Activated CD4-positive, alpha-beta T cell treated with anti-CD3 and anti-CD28 coated beads, Interleukin-2, amount 50 U/mL, for 1 hour (primary cell): ENCODE results near the gene PAPPA.

ENCODE experiments used
- DNase-seq: peaks from one replicate; pipeline ENCODE4 v3.0.0-alpha.2; 2020

Gene PAPPA

DNA sequence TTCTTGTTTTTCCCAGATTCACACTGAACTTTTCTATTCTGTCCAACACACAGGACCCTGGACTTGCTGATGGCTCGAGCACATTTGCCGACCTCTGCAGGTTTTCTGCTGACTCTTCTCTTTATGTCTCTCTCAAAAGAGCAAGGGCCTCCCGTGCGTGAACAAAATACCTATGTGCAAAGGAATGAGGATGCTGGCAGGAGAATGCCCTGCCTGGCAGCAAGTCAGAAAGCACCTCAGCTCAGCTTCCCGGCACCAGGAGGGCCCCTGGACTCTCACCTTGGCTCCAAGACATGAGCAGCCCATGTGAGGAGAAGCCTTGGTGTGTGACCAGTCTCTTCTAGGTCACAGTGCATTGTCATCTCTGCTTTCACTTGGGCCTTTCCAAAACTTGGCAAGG, 36.1 kb downstream of the PAPPA start:
- no peak for DNase-seq

DNA sequence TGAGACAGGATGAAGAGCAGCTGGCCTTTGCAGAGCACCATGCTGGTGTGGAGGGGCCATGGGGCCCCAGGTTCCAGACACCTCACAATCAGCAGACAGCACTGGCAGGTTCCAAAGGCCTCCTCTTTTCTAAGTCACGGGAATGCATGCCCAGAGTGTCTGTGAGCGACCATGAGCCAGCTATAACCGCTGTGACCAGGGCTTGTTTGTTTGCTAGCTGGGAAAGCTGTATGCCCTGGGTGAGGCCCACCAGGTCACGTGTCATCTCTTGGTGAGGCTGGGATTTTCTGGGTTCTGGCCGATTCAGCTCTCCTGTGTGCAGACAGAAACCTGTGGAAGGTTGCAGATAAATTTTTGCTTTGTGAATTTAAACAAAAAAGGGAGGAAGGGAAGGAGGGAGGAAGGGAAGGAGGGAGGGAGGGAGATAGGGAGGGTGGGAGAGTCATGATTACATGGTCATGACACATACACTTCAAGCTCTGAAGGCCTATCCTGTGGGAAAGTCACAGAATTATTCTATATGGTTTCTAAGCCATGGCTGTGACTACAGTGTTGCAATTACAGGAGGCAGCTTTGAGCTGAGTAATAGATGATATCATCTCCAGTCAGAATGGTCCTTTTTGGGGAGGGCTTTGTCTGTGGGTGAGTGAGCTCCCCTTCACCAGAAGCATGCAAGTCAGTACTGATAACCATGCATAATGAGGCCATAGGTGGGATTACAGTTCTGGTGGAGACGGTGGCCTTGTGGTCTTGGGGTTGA, 37.2 kb downstream of the PAPPA start:
- DNase-seq = no peak

DNA sequence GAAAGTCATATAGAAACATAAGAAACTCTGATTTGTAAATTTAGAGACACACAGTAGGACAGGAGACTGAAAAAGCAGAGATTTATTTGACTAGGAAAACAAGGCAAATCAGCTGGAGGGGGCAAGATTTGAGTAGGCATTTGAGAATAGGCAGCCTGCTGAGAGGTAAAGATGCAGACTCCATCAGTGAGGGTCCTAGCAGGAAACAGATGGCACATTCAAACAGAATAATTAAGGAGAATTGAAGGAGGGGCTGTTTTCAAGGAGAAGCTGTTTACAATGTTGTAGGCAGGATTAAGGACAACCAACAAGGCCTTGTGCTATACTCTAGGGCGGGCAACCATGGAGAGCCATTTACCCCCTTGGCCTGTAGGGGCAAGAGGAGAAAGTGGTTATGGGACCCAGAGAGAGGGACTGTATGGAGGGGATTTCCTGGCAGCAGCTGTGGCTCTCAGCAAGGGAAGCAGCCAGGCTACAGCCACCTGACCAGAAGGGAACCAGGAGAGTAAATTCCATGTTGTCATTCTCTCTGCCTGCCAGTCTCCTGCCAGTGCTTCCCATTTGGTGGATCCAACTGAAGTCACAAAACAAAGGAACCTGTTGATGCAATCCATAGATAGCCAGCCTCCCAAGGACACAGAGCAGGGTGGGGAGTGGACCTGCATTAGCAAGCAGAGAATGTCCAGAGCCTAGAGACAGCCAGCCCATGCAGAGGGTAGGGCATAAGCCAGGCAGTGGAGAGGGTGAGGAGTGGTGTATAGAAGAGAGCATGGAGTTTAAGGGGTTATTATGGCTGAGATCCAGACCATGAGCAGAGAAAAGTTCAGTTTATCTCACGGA, 38.2 kb downstream of the PAPPA start:
- no peak for DNase-seq

DNA sequence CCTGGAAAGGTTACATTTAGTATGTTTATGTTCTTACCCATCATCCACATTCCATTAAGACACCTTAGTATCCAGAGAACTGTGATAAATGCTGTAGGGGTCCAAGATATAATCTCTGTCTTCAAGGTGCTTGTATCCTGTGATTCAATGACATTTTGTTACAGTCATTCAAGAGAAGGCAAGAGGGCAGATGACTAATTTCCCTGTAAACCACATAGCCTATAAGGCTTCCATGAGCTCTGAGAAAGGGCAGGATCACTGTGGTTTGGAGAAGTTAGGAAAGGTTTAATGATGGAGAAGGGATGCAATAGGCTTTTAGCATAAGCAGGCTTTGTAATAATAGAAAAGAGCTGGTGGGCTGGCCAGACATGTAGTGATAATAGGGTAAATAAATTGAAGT, 40.0 kb downstream of the PAPPA start:
- DNase-seq = no peak

DNA sequence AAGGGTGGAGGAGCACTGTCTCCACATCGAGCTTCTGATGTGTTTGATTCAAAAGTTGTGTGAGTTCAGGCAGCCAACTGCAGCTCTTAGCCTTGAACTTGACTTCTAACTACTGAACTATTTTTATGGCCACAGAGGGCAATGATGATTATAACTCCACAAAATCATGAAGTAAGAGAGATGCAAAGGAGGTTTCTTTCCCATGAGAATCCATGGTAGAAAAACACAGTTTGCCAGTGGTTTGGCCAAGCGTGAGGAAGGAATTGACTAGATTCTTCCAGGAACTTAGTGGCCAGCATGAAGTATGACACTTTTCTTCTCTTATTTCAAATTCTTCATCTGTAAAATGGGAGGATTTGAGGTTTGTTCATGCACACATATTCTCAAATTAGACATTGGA, 43.2 kb downstream of the PAPPA start:
- DNase-seq = no peak

DNA sequence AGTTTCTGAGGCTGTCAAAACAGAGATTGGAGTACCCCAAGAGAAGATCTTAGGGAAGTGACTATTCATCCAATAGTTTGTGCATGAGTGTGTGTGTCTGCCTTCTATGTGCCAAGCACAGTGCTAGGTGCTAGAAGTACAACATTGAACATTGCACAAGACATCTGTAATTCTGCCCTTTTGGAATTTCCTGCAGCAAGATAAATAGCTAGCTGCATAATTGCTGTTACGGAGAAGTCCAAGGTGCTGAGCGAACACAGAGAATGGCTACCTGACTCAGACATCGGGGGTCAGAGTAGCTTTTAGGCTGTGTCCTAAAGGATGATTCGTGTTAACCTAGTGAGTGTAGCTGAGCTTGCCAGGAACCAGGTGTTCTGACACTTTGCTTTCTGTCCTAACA, 44.8 kb downstream of the PAPPA start:
- no peak for DNase-seq

DNA sequence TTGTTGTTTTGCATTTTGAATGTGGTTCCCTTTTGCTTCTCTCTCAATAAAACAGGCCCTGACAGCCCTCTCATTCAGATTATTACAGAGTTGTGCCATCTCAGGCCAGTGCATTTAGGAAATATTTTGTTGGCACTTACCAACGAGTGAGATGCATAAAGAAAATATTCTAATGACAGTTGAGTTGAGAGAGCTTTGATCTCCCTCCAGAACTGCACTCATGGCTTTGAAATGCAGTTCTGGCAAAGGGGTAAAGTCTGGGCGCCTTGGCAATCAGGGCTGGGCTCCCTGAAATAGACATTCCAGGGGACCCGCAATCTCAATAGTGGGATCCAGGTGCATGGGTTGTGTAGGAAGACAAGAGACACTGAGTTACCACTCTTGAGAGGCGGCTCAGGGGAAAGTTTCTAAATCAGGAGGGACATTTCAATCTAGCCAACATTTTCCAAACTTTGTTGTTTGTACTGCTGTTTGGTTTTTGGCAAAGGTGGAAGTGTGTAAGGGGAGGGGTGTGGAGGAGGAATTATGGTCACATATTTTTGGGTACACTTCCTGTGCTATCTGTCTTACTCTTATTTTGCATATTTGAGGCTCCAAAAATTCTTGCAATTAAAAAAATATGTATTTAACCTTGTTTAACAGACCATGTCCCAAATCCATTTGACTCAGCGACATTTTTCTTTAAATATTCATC, 48.8 kb downstream of the PAPPA start:
- DNase-seq = no peak

DNA sequence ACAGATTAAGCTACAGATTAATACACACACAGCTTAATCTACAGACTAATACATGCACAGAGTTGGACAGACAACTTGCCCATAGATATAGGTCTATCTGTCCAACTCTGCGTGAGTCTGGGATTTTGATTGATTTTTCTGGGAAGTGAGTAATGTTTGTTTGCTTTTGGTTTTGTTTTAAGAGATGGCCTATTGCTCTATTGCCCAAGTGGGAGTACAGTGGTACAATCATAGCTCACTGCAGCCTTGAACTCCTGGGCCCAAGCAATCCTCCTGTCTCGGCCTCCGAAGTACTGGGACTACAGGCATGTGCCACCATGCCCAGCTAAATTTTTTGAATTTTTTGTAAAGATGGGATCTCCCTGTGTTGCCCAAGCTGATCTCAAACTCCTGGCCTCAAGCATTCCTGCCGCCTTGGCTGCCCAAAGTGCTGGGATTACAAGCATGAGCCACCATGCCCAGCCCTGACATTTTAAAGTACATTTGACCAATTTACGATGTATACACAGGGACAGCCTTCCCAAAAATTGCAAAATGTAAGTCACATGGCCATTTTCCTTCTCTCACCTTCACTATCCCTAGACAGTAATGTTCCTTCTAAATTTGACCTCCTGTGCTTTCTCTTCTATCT, 50.8 kb downstream of the PAPPA start:
- DNase-seq = no peak

DNA sequence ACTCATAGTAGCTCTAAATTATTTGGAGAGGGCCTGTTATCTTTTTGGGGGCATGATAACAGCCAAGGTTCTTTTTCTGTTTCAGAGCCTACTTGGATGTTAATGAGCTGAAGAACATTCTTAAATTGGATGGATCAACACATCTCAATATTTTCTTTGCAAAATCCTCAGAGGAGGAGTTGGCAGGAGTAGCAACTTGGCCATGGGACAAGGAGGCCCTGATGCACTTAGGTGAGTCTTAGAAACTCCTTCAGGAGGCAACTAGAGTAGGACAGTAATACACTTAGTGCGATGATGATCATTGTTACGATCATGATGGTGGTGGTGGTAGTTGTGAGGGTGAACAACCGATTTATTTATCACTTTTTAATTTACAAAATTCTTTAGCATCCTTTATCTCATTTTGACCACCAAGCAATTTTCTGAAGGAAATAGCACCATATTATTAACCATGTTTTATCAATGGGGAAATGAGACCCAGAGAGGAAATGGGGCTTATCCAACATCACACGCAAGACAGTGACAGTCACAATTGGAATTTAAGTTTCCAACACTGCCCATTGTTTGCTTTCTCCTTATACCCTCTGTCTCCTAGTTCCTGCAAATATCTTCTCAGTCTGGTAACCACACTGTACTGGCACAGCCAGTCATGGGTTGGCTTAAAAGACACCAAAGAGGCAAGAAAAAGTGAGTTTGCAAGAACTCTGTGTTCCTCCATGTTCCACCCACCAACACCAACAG, 54.0 kb downstream of the PAPPA start:
- DNase-seq = no peak

DNA sequence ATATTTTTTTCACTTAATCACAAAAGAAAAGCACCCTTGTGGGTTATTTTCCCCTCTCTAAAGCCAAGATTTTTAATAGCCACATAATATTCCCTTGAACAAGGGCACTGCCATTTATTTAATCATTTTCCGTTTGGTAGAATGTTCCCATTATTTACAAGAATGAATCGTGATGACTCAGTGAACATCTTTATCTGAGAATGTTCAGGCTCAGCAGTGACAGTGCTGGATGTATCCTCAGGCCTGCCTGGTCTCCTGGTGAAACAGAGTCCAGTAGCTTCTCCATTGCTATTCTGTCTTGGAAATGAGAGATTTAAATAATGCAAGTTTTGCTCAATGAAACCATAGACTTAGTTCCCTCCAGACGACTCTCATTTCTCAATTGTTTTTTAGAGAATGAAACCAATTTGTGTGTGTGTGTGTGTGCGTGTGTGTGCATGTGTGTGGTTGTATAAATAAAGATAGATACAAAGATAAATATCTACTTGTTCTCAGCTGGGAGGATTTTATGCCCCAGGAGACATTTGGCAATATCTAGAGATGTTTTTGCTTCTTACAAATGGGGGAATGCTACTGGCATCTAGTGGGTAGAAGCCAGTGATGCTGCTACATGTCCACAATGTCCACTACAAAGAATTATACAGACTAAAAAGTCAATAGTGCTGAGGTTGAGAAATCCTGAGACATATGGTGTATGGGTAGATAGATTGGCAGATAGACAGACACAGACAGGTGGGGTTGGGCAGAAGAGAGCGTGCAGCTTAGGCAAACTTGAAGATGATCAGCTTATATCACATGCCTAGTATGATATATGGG, 55.0 kb downstream of the PAPPA start:
- no peak for DNase-seq

DNA sequence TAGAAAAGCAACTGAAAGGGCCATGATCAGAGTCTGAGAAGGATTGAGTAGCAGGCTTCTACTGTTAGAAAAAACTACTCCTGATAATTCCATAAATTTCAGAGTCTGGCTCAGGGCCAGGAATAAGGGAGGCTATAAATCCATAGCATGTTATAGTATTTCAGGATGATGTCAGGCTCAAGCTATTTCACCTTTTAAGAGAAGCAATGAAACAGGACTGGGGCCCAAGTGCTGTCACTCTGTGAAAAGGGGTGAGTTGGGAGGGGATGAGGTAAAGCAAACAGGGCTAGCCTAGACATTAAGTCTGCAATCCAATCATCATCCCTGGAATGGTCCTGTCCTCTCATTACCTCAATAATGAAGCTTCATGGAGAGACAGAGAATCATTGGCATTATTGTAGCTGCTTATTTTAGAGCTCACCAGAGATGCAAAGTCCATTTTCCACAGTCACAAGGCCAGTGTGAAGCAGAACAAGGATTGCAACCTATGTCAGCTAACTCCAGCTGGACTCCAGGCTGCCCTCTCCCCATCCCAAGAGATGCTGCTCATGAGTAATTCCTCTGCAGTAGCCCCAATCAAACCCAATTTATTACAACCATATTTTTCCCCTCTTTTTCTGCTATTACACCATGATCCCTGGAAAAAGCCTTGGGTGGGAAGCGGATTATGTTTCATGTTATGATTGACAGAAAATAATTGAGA, 56.0 kb downstream of the PAPPA start:
- no peak for DNase-seq

DNA sequence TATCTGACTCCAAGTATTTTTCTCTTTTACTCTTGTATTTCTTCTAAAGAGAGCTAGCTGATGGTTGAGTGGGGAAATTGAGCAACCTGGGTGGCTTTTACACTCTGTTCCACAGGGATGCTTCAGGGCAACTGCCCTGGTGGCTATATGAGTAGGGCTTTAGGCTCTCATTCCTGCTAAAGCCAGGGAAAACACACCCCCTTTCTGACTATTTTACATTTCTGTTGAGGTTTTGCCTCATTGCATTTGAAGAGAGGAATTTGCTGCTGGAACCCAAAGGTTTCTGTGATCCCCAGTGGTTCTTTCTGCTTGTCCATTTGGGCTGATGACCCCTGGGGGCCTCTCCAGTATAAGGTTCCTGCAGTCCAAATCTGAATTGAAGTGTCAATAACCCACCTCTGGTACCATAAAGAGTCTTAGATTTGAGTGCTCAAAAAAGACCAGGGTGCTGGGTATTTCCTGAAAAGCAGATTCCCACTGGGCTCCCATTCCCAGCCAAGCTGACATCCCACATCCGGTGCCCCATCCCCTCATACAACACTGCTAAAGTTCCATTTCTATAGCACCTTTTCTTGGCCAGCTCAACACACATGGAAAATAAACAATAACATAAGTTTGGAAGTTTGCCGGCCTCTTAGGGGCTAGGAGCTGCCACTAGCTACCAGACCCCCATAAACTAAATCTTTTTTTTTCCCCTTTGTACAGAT, 59.5 kb downstream of the PAPPA start:
- DNase-seq = no peak

DNA sequence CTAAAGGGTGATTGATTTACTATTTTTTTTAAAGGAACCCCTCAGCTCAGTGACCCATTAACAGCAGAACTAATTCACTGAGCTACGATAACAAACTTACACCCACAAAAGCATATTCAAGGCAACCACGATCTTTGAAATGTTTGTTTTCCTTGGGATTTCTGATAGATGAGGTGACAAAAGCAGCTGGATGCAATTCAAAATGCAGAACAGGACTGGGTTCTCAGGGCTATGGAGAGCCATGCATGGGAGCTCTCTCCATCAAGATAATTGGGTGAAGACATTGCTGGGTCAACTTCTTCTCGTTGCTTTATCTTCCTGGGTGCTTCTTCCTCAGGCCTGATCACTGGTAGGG, 60.1 kb downstream of the PAPPA start:
- DNase-seq = no peak

DNA sequence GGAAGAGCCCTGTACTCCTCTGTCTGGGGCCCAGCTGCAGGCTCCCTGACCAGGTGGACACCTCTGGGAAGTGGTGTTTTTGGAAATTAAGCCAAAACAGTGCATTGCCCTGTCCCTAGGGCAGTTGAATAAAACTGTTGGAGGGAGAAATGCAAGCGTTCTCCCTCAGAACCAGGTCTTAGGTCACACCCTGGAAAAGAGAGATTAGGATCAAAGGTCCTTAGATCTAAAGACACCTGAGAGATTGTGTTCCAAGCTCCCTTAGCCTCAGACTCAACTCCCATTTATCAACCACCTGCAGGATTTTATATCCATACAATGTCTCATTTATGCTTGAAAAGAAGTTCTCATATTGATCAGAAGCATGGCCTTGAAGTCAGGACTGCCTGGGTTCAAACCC, 64.8 kb downstream of the PAPPA start:
- no peak for DNase-seq

DNA sequence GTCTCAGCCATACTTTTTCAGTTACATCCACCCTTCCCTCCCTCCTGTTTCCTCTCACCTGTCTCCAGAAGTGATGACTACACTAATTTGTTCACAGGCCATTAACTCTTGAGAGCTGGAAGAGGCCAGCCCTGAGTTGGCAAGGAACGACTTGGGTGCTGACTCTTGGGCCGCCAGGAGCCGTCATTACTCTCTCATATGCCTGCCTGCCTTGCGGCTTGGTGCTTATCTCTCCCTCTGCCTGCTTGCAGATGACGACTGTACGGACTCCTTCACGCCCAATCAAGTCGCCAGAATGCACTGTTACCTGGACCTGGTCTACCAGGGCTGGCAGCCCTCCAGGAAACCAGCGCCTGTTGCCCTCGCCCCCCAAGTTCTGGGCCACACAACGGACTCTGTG, 66.1 kb downstream of the PAPPA start:
- no peak for DNase-seq

DNA sequence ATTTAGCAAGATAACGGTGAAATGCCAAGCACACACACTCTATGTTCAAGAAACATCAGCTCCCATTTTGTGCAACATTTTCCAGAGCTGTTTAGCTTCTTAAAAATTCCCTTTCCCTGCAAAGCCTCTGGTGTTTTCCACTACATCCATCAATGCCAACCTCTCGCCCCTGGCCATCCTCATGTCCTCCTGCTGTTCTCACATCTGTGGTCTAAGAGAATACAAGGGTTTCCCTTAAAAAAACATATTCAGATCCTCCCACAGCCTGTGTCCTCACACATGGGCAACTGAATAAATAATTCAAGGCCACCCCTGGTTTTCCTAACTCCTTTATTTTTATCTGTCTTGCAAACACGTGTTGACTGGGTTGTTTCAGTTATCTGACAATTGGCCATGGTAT, 70.3 kb downstream of the PAPPA start:
- no peak for DNase-seq

DNA sequence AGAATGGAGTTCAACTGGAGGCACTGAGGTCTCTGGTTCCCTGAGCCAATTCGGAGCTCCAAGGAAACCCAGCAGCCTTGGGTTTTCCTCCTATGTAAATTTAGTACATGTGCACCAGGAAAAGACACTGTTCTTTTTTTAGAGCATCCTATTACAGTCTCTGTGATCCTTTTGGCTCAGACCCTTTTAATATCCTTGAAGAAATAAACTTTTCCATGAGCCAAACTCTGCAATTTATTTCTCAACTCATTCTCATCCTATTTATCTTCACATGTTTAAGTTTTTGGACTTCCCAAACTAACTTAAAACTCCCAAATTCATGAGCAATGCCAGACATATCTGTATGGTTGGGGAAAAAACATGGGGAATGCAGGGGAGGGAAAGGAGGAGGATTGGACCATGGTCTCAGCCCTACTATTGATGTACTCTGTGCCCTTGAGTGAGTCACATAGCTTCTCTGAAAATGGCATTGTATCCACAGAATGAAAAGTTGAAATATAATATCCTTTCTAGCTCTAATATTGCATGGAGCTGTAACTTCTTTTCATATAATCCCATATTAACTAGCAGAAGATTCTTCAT, 76.6 kb downstream of the PAPPA start:
- DNase-seq = no peak

DNA sequence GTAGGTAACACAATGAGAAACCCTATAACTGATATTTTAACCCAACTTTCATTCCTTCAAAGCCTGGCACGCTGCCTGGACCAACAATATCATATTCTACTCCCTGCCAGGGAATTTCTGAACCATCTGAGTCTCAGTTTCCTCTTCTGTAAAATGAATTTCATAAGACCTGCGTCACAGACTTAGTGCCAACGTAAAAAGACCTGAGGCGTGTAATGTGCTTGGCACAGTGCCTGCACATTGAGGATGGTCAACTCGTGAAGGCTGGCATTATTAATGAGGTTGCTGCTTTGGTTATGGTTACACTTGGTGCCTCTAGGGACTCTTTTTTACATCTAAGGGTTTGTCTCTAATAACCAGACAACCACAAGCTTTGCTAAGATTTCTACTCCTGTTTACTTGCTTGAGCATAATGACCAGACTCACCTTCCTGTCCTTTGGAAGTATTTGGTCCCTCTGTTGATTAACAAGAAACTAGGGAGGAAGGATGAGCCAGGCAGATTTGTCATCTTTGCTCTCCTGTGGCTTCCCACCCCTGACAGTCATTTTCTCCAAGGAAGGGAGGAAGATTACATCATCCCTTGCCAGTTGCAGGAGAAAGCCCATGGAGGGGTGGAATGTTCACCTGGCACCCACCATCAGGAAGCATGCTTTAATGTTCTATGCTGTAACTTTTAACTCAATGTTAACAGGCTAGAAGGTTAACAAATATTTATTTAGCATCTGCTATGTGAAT, 79.0 kb downstream of the PAPPA start:
- no peak for DNase-seq

DNA sequence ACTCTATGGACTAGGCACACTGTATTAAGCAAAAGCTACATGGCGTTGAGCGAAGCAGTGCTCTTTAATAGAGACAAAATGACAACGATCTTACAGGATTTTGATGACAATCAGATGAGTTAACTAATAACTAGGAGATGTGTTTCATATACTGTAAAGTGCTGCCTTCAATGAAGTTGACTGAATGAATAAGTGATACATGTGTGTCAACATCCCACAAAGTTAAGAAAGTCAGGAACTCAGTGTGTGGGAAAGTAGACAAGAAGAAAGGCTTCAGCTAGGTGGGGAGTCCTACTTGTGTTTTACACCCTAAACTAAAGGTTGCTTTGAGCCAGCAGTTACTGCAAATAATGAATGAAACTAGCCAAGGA, 79.6 kb downstream of the PAPPA start:
- no peak for DNase-seq
